Measurements from ENCODE around the gene ELANE.
"Not testable (repeated sequence)": the region's sequence is repeated elsewhere in the genome, so short reads cannot be mapped to it uniquely, and the experiment has no call there.

ELANE gene

DNA sequence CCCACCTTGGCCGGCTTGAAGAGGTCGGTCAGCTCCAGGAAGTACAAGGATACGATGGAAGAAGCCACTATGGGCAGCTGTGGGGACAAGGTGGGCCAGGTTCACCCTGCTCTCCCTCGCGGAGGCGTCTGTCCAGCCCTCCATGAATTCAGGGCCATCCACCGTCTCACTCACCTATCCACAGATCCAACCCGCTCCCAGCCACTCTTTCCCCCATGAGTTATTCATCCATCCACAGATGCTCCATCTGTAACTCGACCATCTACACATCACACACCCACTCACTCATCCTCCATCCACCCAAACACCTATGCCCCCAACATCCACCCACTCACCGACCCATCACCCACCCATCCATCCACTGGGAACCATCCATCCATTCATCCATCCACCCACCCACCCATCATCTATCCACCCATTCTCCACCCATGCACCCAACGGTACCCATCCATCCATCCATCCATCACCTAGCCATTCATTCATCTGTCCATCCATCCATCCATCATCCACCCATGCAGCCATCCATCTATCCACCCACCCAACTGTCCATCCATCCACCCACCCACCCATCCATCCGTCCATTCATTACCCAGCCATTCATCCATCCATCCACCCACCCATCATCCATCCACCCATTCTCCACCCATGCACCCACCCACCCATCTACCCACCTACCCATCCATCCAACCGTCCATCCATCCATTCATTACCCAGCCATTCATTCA is 36.2 kb upstream of the ELANE start:
- Histone ChIP-seq H3K27me3 (ENCODE audit: insufficient read depth, low read length, poor library complexity, severe bottlenecking) (no peaks in the 10 kb centered on the region), H3K4me2 (ENCODE audit: low read depth, low read length, poor library complexity, severe bottlenecking) (no peak overlapping the region), H4K20me1 (ENCODE audit: insufficient read depth, low read length, poor library complexity, severe bottlenecking) (peaks cover 15% of the 10 kb centered on the region)

GRCh38 chr19:816500-816857 is 35.6 kb upstream of the ELANE start:
- no peaks in the 10 kb centered on the region for H3K9me2 ChIP-seq (replicated peaks; ENCODE audit: low read depth, low read length)
- H3K9ac ChIP-seq (ENCODE audit: low read depth, low read length, poor library complexity, severe bottlenecking): no peak overlapping the region
- H3K79me2 ChIP-seq (ENCODE audit: insufficient read depth, low read length): no peaks in the 10 kb centered on the region
- no peak overlapping the region for H2AFZ ChIP-seq (ENCODE audit: low read length)
- peaks cover 6% of the 10 kb centered on the region; the same call in 1 of the 2 replicates for H3F3A ChIP-seq (ENCODE audit: low read depth)
- TF ChIP-seq EZH2phosphoT487 (IDR thresholded peaks at IDR 0.05; ENCODE audit: borderline replicate concordance): no peak
- TF ChIP-seq, protein P1, sequence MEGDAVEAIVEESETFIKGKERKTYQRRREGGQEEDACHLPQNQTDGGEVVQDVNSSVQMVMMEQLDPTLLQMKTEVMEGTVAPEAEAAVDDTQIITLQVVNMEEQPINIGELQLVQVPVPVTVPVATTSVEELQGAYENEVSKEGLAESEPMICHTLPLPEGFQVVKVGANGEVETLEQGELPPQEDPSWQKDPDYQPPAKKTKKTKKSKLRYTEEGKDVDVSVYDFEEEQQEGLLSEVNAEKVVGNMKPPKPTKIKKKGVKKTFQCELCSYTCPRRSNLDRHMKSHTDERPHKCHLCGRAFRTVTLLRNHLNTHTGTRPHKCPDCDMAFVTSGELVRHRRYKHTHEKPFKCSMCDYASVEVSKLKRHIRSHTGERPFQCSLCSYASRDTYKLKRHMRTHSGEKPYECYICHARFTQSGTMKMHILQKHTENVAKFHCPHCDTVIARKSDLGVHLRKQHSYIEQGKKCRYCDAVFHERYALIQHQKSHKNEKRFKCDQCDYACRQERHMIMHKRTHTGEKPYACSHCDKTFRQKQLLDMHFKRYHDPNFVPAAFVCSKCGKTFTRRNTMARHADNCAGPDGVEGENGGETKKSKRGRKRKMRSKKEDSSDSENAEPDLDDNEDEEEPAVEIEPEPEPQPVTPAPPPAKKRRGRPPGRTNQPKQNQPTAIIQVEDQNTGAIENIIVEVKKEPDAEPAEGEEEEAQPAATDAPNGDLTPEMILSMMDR (conservative IDR thresholded peaks at IDR 0.05; ENCODE audit: low read length): no peak
- H3K4me1 ChIP-seq (ENCODE audit: insufficient read depth, low read length, poor library complexity, severe bottlenecking): no peaks in the 10 kb centered on the region
- H3K4me2 ChIP-seq (ENCODE audit: low read depth, low read length, poor library complexity, severe bottlenecking): no peak overlapping the region
- H4K20me1 ChIP-seq (ENCODE audit: insufficient read depth, low read length, poor library complexity, severe bottlenecking): peaks cover 9% of the 10 kb centered on the region
- H3K36me3 ChIP-seq (ENCODE audit: insufficient read depth, low read length): peaks cover 23% of the 10 kb centered on the region; the same call in 1 of the 2 replicates
- H3K9me3 ChIP-seq (ENCODE audit: insufficient read depth, low read depth, low read length): no peaks in the 10 kb centered on the region
- no peaks in the 10 kb centered on the region for H3K27me3 ChIP-seq (ENCODE audit: insufficient read depth, low read length, poor library complexity, severe bottlenecking)
- no peak overlapping the region for H3K4me3 ChIP-seq (ENCODE audit: low read length, poor library complexity, severe bottlenecking)

More for the DNA sequence above, 36.2 kb upstream of the ELANE start:
- Histone ChIP-seq H2AFZ (ENCODE audit: low read length) (no peak overlapping the region), H3K9ac (ENCODE audit: low read depth, low read length, poor library complexity, severe bottlenecking) (no peak overlapping the region), H3K9me3 (ENCODE audit: insufficient read depth, low read depth, low read length) (no peaks in the 10 kb centered on the region), H3K4me1 (ENCODE audit: insufficient read depth, low read length, poor library complexity, severe bottlenecking) (no peaks in the 10 kb centered on the region), H3F3A (ENCODE audit: low read depth) (peaks cover 10% of the 10 kb centered on the region; the same call in 1 of the 2 replicates), H3K36me3 (ENCODE audit: insufficient read depth, low read length) (peaks cover 28% of the 10 kb centered on the region; the same call in 1 of the 2 replicates), H3K79me2 (ENCODE audit: insufficient read depth, low read length) (no peaks in the 10 kb centered on the region), H3K9me2 (replicated peaks; ENCODE audit: low read depth, low read length) (no peaks in the 10 kb centered on the region), H3K4me3 (ENCODE audit: low read length, poor library complexity, severe bottlenecking) (no peak overlapping the region)
- TF ChIP-seq EZH2phosphoT487 (IDR thresholded peaks at IDR 0.05; ENCODE audit: borderline replicate concordance): no peak
- TF ChIP-seq, protein P1 (conservative IDR thresholded peaks at IDR 0.05; ENCODE audit: low read length): no peak

- not testable (repeated sequence) for H3K9me2 ChIP-seq (replicated peaks; ENCODE audit: low read depth, low read length); H3K27me3 ChIP-seq (ENCODE audit: insufficient read depth, low read length, poor library complexity, severe bottlenecking); H3F3A ChIP-seq (ENCODE audit: low read depth); H3K9me3 ChIP-seq (ENCODE audit: insufficient read depth, low read depth, low read length); H3K79me2 ChIP-seq (ENCODE audit: insufficient read depth, low read length); H3K4me3 ChIP-seq (ENCODE audit: low read length, poor library complexity, severe bottlenecking); H3K4me2 ChIP-seq (ENCODE audit: low read depth, low read length, poor library complexity, severe bottlenecking); H3K36me3 ChIP-seq (ENCODE audit: insufficient read depth, low read length); H4K20me1 ChIP-seq (ENCODE audit: insufficient read depth, low read length, poor library complexity, severe bottlenecking); H3K4me1 ChIP-seq (ENCODE audit: insufficient read depth, low read length, poor library complexity, severe bottlenecking); H3K9ac ChIP-seq (ENCODE audit: low read depth, low read length, poor library complexity, severe bottlenecking); H2AFZ ChIP-seq (ENCODE audit: low read length)
Measured at GRCh38 chr19:820212-820611, 31.9 kb upstream of the ELANE start.
